GM12878 (cell line): ENCODE measurements around the gene FBXL17.

Experiments used
- TAF1 ChIP-seq: IDR thresholded peaks from 2 replicates; pipeline ENCODE4 v1.6.1; 2011; ENCODE audit warnings: mild to moderate bottlenecking, low read depth, low read length, borderline replicate concordance
- TF ChIP-seq, protein P1 (sequence below): IDR thresholded peaks from 2 replicates; pipeline ENCODE4 v1.6.1; 2012; ENCODE audit warnings: low read depth, low read length, improper control_type of control experiment
- TF ChIP-seq, protein P2 (sequence below), 3 experiments: IDR thresholded peaks in 2 of 3; conservative IDR thresholded peaks in 1 of 3; 2 replicates each; pipeline ENCODE4 v1.5.1; 2011; ENCODE audit warnings: low read depth in 3 of 3, low read length in 3 of 3, mild to moderate bottlenecking in 3 of 3, control low read depth in 2 of 3, moderate library complexity in 2 of 3, inconsistent platforms in 1 of 3, mixed read lengths in 1 of 3; ENCODE audit not compliant: control insufficient read depth in 2 of 3, insufficient read depth in 1 of 3; ENCODE audit errors: extremely low read depth in 1 of 3

DNA sequence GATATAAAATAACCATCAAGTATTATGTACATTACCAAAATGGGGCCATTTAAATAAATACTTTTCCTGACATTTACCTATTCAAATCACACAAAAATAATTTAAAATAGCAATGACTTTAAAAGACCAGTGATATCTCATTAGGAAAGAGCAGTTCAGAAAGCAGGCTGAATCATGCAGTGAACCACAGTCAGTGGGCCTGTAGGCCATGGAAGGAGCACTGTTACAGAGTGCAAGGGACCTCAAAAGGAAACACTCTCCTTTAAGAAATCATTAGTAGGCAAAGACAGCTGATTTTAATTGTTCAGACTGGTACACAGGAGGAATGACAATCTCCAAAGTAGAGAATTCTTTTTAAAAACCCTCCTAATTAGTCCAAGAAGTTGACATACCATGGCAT is 427.6 kb downstream of the FBXL17 start:
- no peak for TF ChIP-seq TAF1
- TF ChIP-seq, protein P1, sequence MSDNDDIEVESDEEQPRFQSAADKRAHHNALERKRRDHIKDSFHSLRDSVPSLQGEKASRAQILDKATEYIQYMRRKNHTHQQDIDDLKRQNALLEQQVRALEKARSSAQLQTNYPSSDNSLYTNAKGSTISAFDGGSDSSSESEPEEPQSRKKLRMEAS, result no peak
- TF ChIP-seq, protein P2, sequence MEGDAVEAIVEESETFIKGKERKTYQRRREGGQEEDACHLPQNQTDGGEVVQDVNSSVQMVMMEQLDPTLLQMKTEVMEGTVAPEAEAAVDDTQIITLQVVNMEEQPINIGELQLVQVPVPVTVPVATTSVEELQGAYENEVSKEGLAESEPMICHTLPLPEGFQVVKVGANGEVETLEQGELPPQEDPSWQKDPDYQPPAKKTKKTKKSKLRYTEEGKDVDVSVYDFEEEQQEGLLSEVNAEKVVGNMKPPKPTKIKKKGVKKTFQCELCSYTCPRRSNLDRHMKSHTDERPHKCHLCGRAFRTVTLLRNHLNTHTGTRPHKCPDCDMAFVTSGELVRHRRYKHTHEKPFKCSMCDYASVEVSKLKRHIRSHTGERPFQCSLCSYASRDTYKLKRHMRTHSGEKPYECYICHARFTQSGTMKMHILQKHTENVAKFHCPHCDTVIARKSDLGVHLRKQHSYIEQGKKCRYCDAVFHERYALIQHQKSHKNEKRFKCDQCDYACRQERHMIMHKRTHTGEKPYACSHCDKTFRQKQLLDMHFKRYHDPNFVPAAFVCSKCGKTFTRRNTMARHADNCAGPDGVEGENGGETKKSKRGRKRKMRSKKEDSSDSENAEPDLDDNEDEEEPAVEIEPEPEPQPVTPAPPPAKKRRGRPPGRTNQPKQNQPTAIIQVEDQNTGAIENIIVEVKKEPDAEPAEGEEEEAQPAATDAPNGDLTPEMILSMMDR (IDR thresholded peaks at IDR 0.05 in 2 of 3, conservative IDR thresholded peaks at IDR 0.05 in 1 of 3; ENCODE audit: control insufficient read depth in 2 of 3, extremely low read depth in 1 of 3, insufficient read depth in 1 of 3, low read depth in 3 of 3, low read length in 3 of 3), result no peak
